Parathyroid adenoma (tissue), 2 donors: Measurements from ENCODE around the gene LENG9.
A peak's percentile ranks its signal among the peaks of the same experiment; 100 is the strongest.
"Not testable (repeated sequence)": the region's sequence is repeated elsewhere in the genome, so short reads cannot be mapped to it uniquely, and the experiment has no call there.

ENCODE experiments used
- H2AFZ ChIP-seq: fragments of 300-600 bp; sonication (generic); one replicate; pipeline ENCODE4 v1.7.0; 2017; ENCODE audit warnings: antibody characterized with exemption, mild to moderate bottlenecking
- H3K27ac ChIP-seq: fragments of 300-600 bp; sonication (generic); one replicate; pipeline ENCODE4 v1.7.0; 2017
- H3K27me3 ChIP-seq: fragments of 300-600 bp; sonication (generic); one replicate; pipeline ENCODE4 v1.7.0; 2017; ENCODE audit warnings: low read length; ENCODE audit not compliant: control insufficient read depth, insufficient read depth
- H3K36me3 ChIP-seq: fragments of 300-600 bp; sonication (generic); one replicate; pipeline ENCODE4 v1.7.0; 2017; ENCODE audit warnings: low read length; ENCODE audit not compliant: control insufficient read depth, insufficient read depth
- H3K4me1 ChIP-seq: fragments of 300-600 bp; sonication (generic); one replicate; pipeline ENCODE4 v1.7.0; 2017; ENCODE audit warnings: control low read depth
- H3K4me2 ChIP-seq: fragments of 300-600 bp; sonication (generic); one replicate; pipeline ENCODE4 v1.7.0; 2017; ENCODE audit warnings: low read length
- H3K4me3 ChIP-seq: fragments of 300-600 bp; sonication (generic); one replicate; pipeline ENCODE4 v1.7.0; 2017; ENCODE audit warnings: low read depth, low read length
- H3K79me2 ChIP-seq: fragments of 300-600 bp; sonication (generic); one replicate; pipeline ENCODE4 v1.7.0; 2017; ENCODE audit warnings: control low read depth
- H3K9ac ChIP-seq: fragments of 300-600 bp; sonication (generic); one replicate; pipeline ENCODE4 v1.7.0; 2017; ENCODE audit warnings: mild to moderate bottlenecking
- H3K9me3 ChIP-seq: fragments of 300-600 bp; sonication (generic); one replicate; pipeline ENCODE4 v1.7.0; 2017; ENCODE audit warnings: low read length; ENCODE audit not compliant: control insufficient read depth
- CTCF ChIP-seq: fragments of 300-600 bp; sonication (generic); IDR thresholded peaks from one replicate; pipeline ENCODE4 v1.7.0; 2017; ENCODE audit warnings: antibody characterized with exemption, mild to moderate bottlenecking
- donor health status: primary hyperparathyroidism.

Gene LENG9

GRCh38 chr19:54449701-54450069, 13.9 kb downstream of the LENG9 start:
- Histone ChIP-seq H3K4me3 (peak overlapping the region; percentile 99), H3K9ac (peak overlapping the region; percentile 57), H3K27me3 (no peaks in the 10 kb centered on the region), H3K4me1 (peaks cover 13% of the 10 kb centered on the region), H3K79me2 (peaks cover 49% of the 10 kb centered on the region), H3K36me3 (no peaks in the 10 kb centered on the region), H3K4me2 (peak overlapping the region; percentile 89), H2AFZ (peak overlapping the region; percentile 92), H3K27ac (peak overlapping the region; percentile 94), H3K9me3 (no peaks in the 10 kb centered on the region)
- no peak for TF ChIP-seq CTCF

- TF ChIP-seq CTCF: no peak
- no peaks in the 10 kb centered on the region for H3K9me3 ChIP-seq
- H3K9ac ChIP-seq: peak within 1 kb of the TSS; percentile 82
- peaks cover 13% of the 10 kb centered on the region for H3K4me1 ChIP-seq
- H3K36me3 ChIP-seq: no peaks in the 10 kb centered on the region
- H3K27me3 ChIP-seq: no peaks in the 10 kb centered on the region
- H3K79me2 ChIP-seq: peaks cover 43% of the 10 kb centered on the region
- peak within 1 kb of the TSS; percentile 89 for H3K4me2 ChIP-seq
- peak within 1 kb of the TSS; percentile 99 for H3K4me3 ChIP-seq
- peak within 1 kb of the TSS; percentile 92 for H2AFZ ChIP-seq
- H3K27ac ChIP-seq: peak within 1 kb of the TSS; percentile 94
Observed at GRCh38 chr19:54448774-54449700, 14.5 kb downstream of the LENG9 start, which contains the start of gene LENG8. Gene LENG8 (plus strand): TSS chr19:54449199. CDS start chr19:54451345, 2,146 bp downstream.

GRCh38 chr19:54448040-54448773, 15.4 kb downstream of the LENG9 start:
- Histone ChIP-seq H3K27ac (peak overlapping the region; percentile 94), H2AFZ (peak overlapping the region; percentile 92), H3K27me3 (no peaks in the 10 kb centered on the region), H3K36me3 (no peaks in the 10 kb centered on the region), H3K9me3 (no peaks in the 10 kb centered on the region), H3K79me2 (peaks cover 36% of the 10 kb centered on the region), H3K9ac (peak overlapping the region; percentile 82), H3K4me1 (peaks cover 13% of the 10 kb centered on the region), H3K4me2 (peak overlapping the region; percentile 89), H3K4me3 (peak overlapping the region; percentile 99)
- no peak for TF ChIP-seq CTCF

GRCh38 chr19:54446349-54446748, 17.2 kb downstream of the LENG9 start:
- H3K36me3 ChIP-seq, H3K4me2 ChIP-seq, H3K9me3 ChIP-seq, H3K4me3 ChIP-seq, H3K27ac ChIP-seq, H2AFZ ChIP-seq, H3K27me3 ChIP-seq, H3K9ac ChIP-seq: not testable (repeated sequence)
- Histone ChIP-seq H3K4me1 (peaks cover 12% of the 10 kb centered on the region), H3K79me2 (peaks cover 19% of the 10 kb centered on the region)

GRCh38 chr19:54444737-54445136, 18.8 kb downstream of the LENG9 start:
- no peak overlapping the region for H3K4me3 ChIP-seq
- H3K79me2 ChIP-seq: peaks cover 5% of the 10 kb centered on the region
- H2AFZ ChIP-seq: no peak overlapping the region
- H3K4me1 ChIP-seq: no peaks in the 10 kb centered on the region
- no peak overlapping the region for H3K4me2 ChIP-seq
- H3K27me3 ChIP-seq: no peaks in the 10 kb centered on the region
- TF ChIP-seq CTCF: no peak
- no peaks in the 10 kb centered on the region for H3K36me3 ChIP-seq
- H3K9ac ChIP-seq: no peak overlapping the region
- no peaks in the 10 kb centered on the region for H3K9me3 ChIP-seq
- no peak overlapping the region for H3K27ac ChIP-seq
